ENCODE measurements around the gene KDSR.

The KDSR gene

GRCh38 chr18:63320123-63320974, 46.7 kb downstream of the KDSR start:
- DNase-seq (ENCODE audit: low spot score) = peak; percentile 72

GRCh38 chr18:63319383-63320122, 47.5 kb downstream of the KDSR start, which contains the start of gene BCL2:
Gene BCL2, minus strand, starts transcription at chr18:63319769.
- DNase-seq (ENCODE audit: low spot score) = peak; percentile 38

- no peak for DNase-seq (ENCODE audit: low spot score)
Measured at GRCh38 chr18:63318889-63319382, 48.1 kb downstream of the KDSR start.

DNA sequence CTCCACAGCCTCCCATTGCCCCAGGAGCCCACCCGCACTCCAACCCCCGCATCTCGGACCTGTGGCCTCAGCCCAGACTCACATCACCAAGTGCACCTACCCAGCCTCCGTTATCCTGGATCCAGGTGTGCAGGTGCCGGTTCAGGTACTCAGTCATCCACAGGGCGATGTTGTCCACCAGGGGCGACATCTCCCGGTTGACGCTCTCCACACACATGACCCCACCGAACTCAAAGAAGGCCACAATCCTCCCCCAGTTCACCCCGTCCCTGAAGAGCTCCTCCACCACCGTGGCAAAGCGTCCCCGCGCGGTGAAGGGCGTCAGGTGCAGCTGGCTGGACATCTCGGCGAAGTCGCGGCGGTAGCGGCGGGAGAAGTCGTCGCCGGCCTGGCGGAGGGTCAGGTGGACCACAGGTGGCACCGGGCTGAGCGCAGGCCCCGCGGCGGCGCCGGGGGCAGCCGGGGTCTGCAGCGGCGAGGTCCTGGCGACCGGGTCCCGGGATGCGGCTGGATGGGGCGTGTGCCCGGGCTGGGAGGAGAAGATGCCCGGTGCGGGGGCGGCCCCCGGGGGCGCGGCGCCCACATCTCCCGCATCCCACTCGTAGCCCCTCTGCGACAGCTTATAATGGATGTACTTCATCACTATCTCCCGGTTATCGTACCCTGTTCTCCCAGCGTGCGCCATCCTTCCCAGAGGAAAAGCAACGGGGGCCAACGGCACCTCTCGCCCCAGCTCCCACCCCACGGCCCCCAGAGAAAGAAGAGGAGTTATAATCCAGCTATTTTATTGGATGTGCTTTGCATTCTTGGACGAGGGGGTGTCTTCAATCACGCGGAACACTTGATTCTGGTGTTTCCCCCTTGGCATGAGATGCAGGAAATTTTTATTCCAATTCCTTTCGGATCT, 48.8 kb downstream of the KDSR start:
- DNase-seq (ENCODE audit: low spot score) = no peak

DNA sequence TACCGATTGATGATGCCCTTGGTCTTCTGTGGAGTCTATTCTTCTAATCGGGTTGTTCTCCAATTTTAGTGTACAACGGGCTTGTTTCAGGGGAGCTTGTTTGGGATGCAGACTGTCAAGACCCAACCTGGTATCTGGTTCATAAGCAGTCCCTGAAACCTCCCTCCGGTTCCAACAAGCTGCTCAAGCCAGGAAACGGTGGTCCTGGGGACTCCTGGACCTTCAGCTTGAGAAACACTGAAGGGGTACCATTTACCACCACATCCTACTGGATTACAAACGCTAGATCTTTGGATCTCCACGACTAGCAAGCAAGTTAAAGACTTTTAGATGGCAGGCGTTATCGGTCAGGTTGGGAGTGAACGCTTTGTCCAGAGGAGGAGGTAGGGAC, 49.5 kb downstream of the KDSR start:
- no peak for DNase-seq (ENCODE audit: low spot score)

DNA sequence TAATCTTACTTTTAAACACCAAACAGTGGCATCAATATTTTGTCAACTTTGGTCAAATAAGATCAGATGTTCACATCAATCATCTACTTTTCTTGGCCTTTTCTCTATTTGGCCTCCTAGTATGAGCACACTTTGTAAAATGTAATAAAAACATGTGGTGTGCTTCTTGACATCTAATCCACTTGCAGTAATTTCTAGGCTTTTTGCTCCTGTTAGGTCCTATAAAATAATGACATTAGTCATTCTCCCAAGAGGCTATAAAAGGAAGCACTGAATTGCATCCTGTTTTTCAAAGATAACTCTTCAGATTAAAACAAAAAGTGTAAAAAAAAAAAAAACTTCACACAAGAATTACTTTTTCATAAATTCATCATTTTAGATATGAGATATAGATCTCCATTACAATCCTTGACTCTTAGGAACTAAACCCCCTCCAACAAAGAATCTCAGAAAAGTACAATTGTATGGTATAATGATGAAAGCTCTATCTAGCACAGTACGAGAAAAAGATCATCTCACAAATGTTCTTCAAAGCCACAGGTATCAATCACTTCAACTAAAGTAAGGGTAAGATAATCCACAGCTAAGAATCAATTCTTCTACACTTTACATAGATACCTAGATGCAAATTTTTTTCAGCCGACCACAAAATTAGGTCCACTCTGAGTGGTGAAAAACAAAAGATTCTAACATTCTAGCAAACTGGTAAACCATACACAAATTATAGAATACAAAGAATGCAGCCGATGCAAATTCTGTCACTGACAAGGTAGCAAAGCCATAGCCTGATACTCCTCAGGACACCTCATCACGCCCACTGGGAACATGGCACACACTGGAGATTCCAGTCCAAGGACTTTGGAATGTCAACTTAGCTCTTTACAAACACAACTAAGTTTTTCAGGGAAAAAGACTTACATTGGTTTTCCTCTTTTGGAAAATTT, 50.1 kb downstream of the KDSR start:
- DNase-seq (ENCODE audit: low spot score) = no peak

DNA sequence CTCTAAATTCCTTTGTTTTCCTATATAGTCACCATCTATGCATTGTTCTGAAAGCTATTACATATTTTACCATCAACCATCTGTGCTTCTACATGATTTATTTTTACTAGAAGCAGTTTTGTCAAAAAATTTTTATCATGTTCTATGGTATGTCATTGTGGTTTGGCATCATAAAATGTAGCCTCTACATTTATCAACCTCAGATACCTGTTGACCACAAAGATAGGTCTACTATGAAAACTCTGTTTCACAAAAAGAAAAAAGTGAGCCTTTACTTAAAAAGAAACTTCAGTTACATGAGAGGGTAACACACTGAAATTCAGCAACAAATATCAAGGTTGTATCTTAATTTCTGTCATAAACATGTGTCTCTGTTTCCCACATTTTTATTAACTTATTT, 51.1 kb downstream of the KDSR start:
- DNase-seq (ENCODE audit: low spot score) = no peak

DNA sequence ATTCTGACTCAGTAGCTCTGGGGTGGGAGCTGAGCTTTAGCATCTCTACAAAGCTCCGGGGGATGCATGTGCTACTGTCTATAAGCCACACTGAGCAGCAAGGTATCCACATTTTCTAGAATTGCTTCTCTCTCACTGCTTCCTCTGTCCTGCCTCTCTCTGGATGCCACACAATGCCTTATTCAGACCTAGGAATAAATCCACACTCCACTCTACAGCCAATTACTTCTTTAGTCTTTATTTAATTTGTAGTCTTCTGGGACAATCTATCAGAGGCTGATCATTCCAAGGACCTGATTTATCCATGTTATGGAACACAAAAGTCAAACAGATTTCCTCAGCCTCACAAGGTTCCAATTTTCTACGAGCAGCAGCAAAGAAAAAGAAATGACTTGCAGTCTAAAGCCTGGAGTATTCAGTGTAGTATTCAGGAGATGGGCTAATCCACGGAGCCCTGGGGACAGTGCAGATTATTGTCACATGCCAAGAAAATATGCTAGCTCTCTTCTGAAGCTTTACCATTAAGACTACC, 51.8 kb downstream of the KDSR start:
- no peak for DNase-seq (ENCODE audit: low spot score)

GRCh38 chr18:63314062-63314790, 52.8 kb downstream of the KDSR start:
- DNase-seq (ENCODE audit: low spot score) = no peak

DNA sequence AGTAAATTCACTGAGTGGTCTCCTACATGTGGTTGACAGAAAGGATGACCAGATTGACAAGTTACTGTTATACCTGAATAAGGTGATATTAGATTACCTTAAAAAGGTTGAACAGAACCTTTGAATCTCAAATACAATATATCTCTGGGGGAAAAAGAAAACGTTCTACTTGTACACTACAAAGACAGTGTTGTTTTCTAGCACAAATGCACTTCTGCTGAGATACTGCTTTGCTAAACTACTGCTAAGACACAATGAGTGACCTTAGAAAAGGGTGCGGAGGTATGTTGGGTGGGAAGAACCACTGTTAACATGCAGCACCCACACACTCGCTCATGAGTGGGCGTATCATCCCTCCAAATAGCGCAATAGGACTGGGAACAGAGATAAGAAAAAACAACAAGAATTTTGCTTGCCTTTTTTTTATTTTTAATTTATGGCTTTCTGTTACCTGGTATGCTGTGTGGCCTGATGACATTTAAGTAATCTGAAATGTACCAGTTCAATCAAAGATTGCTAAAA, 53.5 kb downstream of the KDSR start:
- no peak for DNase-seq (ENCODE audit: low spot score)

DNA sequence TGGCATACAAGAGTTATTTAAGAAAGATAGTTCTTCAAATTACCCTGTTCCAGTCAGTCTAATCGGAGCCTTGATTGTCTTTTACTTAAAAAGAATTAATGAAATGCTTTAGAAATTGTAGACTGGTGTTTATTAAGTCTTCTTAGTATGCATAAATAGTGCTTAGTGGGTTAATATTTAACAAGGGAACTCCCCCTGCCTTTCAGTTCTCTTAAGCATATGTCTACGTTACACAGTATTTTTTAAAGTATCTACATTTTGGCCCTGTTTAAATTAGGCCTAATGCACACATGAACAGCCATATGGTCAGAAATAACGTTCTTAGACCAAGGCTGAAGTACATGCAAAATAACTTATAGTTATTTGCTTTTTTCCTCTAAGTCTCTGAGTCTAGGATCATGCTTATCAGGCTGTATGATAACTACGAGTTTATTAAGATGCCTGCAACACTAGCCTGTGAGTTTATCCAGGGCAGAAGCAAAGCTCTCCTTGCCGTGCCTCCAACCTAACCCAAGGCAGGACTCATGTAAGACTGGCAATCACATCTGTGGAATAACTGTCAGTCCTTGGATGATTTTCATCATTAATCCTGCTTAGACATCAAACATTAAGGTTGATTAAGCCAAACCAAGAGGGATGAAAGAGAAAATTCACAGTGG, 54.1 kb downstream of the KDSR start:
- no peak for DNase-seq (ENCODE audit: low spot score)

DNA sequence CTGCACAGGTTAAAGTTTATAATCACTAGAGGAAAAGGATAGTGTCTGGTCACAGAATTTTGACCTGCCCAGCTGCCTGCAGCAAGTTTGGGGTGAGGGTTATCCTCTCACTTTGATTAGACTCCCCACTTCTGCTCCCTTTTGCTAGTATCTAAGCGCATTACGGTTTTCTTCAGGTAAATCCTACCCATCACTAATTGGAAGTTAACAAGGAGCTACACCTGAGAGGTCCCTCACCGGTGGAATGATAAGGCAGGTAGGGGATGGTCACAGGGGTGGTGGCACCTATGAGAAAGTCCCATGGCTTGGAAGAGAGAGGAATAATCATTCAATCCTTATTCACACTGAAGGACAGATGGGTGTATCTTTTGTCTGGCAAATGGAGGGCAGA, 55.0 kb downstream of the KDSR start:
- DNase-seq (ENCODE audit: low spot score) = no peak

DNA sequence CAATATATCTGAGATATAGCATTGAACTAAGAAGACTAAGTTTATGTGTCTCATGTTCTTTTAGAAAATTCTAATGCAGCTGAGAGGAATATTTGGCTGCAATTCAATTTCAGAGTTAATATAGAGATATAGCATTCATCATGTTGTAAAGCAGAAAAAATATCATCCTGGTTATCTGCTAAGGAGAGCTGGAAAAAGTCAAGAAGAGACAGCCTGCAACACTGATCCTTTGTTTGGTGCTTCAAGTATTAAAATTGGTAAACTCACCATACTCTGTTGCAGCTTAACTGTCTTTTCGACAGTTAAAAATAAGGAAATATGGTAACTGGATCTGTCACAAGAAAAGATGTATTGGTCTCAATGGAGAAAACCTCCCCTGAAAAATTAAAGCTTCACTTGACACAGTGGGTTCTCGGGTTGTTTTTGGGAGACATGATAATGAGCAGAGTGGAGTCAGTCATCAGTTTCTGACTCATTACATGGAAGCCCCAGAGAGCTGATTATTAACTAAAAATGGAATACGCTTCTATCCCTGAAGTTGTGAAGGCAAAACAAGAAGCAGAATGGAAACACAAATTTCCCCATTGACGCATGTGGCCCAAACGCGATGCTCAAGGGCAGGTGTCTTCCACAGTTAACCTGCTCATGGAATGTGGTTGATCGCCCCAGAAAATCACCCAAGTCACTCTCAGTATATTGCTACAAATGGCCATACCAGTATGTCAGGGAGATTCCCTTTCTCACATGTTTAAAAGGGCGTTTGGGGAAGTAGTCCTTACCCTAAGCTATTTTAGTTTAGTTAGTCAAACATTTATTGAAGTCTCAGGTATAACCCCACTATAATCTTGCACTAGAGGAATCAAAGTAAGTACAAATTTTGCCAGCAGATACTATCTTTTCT, 55.6 kb downstream of the KDSR start:
- no peak for DNase-seq (ENCODE audit: low spot score)

- no peak for DNase-seq (ENCODE audit: low spot score)
Measured at GRCh38 chr18:63309422-63309821, 57.6 kb downstream of the KDSR start.

GRCh38 chr18:63307551-63308200, 59.3 kb downstream of the KDSR start:
- DNase-seq (ENCODE audit: low spot score) = no peak

DNA sequence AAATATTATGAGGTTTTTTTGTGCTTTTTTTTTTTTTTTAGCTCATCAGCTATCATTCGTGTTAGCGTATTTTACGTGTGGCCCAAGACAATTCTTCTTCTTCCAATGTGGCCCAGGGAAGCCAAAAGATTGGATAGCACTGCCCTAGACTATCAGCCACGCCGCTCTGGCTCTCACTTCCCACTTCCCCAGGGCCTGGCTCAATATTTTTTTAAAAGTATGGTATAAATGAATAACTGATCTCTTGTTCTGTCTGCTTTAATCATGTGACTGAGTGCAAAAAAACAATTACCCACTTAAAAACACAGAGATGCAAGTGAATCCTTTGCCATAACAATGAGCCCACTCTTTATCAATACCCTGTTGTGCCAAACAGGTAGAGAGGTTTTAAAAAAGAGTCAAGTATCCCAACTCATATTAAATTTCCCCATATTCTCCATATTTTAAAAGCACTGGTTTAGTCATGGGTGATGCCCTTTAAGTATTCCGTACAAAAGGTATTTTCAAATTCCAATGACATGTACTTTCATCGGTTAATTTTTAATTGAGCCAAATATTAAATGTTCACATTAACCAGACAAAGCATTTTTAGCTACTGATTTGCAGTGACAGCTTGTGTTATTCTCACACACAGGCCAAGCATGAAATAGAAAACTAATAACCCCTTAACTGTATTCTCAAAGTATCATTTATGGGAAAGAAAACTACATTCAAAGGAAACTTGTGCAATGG, 60.0 kb downstream of the KDSR start:
- DNase-seq (ENCODE audit: low spot score) = no peak

- no peak for DNase-seq (ENCODE audit: low spot score)
Measured at GRCh38 chr18:63306249-63306648, 60.8 kb downstream of the KDSR start.
